Liver (tissue), 9 donors: Measurements from ENCODE around the gene TINAG. TPM values are rescaled to one million over a fixed set of nuclear protein-coding genes. Genes with fewer than 3 reads are reported as not detected.

Experiments
- DNase-seq: peaks from one replicate; pipeline ENCODE4 v3.0.0-alpha.2; 2017; ENCODE audit warnings: low spot score
- H3K27ac ChIP-seq, 2 donors: one replicate each; pipeline ENCODE4 v1.7.0; 2013; ENCODE audit warnings: inconsistent platforms in 2 of 2, low read length in 2 of 2, control low read depth in 1 of 2, low read depth in 1 of 2, mild to moderate bottlenecking in 1 of 2
- H3K27me3 ChIP-seq, 4 donors: one replicate each; pipeline versions ENCODE4 v1.6.1 to v1.7.0; 2013; ENCODE audit warnings: low read length in 3 of 4, inconsistent platforms in 1 of 4, mild to moderate bottlenecking in 1 of 4, moderate library complexity in 1 of 4; ENCODE audit not compliant: control insufficient read depth in 4 of 4, insufficient read depth in 4 of 4
- H3K36me3 ChIP-seq, 4 donors: one replicate each; pipeline versions ENCODE4 v1.6.1 to v1.7.0; 2013; ENCODE audit warnings: low read length in 3 of 4, mild to moderate bottlenecking in 3 of 4, low read depth in 1 of 4, moderate library complexity in 1 of 4; ENCODE audit not compliant: control insufficient read depth in 4 of 4, insufficient read depth in 3 of 4
- H3K4me1 ChIP-seq, 4 donors: one replicate each; pipeline versions ENCODE4 v1.6.1 to v1.7.0; 2013; ENCODE audit warnings: low read length in 3 of 4, mild to moderate bottlenecking in 3 of 4, moderate library complexity in 1 of 4; ENCODE audit not compliant: control insufficient read depth in 4 of 4, insufficient read depth in 4 of 4
- H3K4me3 ChIP-seq, 3 donors: one replicate each; pipeline versions ENCODE4 v1.6.1 to v1.7.0; 2013; ENCODE audit warnings: low read length in 3 of 3, control low read depth in 1 of 3, low read depth in 1 of 3, mild to moderate bottlenecking in 1 of 3
- H3K9ac ChIP-seq, 2 donors: one replicate each; pipeline ENCODE4 v1.7.0; 2013; ENCODE audit warnings: low read length in 2 of 2, mild to moderate bottlenecking in 2 of 2, moderate library complexity in 2 of 2, control low read depth in 1 of 2, low read depth in 1 of 2
- H3K9me3 ChIP-seq, 4 donors: one replicate each; pipeline versions ENCODE4 v1.6.1 to v1.7.0; 2013; ENCODE audit warnings: low read length in 3 of 4; ENCODE audit not compliant: control insufficient read depth in 4 of 4
- CTCF ChIP-seq: fragments of 150-350 bp; IDR thresholded peaks from 2 replicates; pipeline ENCODE4 v1.5.1; 2017; ENCODE audit warnings: improper control_type of control experiment, low read depth, low read length; ENCODE audit not compliant: missing input control
- FOXA1 ChIP-seq: IDR thresholded peaks from 2 replicates; pipeline ENCODE4 v1.6.1; 2016; ENCODE audit warnings: antibody characterized with exemption
- FOXA2 ChIP-seq: IDR thresholded peaks from 2 replicates; pipeline ENCODE4 v1.6.1; 2016; ENCODE audit warnings: antibody characterized with exemption
- GABPA ChIP-seq, 2 donors: IDR thresholded peaks in 1 of 2; conservative IDR thresholded peaks in 1 of 2; 2 replicates each; pipeline ENCODE4 v1.6.1; 2016; ENCODE audit warnings: antibody characterized with exemption in 2 of 2, mild to moderate bottlenecking in 1 of 2, moderate library complexity in 1 of 2
- HNF4A ChIP-seq, 2 donors: conservative IDR thresholded peaks; 2 replicates each; pipeline ENCODE4 v1.6.1; 2016; ENCODE audit warnings: antibody characterized with exemption in 2 of 2, mild to moderate bottlenecking in 2 of 2
- HNF4G ChIP-seq: IDR thresholded peaks from 2 replicates; pipeline ENCODE4 v1.6.1; 2016; ENCODE audit warnings: antibody characterized with exemption
- JUND ChIP-seq, 2 donors: IDR thresholded peaks; 2 replicates each; pipeline ENCODE4 v1.6.1; 2016; ENCODE audit warnings: antibody characterized with exemption in 2 of 2
- NR2F2 ChIP-seq: IDR thresholded peaks from 2 replicates; pipeline ENCODE4 v1.6.1; 2016; ENCODE audit warnings: antibody characterized with exemption
- RAD21 ChIP-seq, 2 donors: IDR thresholded peaks; 2 replicates each; pipeline ENCODE4 v1.6.1; 2016; ENCODE audit warnings: antibody characterized with exemption in 2 of 2, mild to moderate bottlenecking in 2 of 2
- RXRA ChIP-seq, 2 donors: IDR thresholded peaks; 2 replicates each; pipeline ENCODE4 v1.6.1; 2017 to 2018; ENCODE audit warnings: antibody characterized with exemption in 2 of 2, mild to moderate bottlenecking in 1 of 2
- SP1 ChIP-seq: IDR thresholded peaks from 2 replicates; pipeline ENCODE4 v1.6.1; 2018; ENCODE audit warnings: antibody characterized with exemption, mild to moderate bottlenecking
- YY1 ChIP-seq: IDR thresholded peaks from 2 replicates; pipeline ENCODE4 v1.6.1; 2016; ENCODE audit warnings: antibody characterized with exemption, mild to moderate bottlenecking
- ZBTB33 ChIP-seq: IDR thresholded peaks from 2 replicates; pipeline ENCODE4 v1.6.1; 2016; ENCODE audit warnings: antibody characterized with exemption
- WGBS: extraction: QIAGEN DNeasy Blood & Tissue Kit; methylation state at CpG from one replicate; pipeline ENCODE4 v1.1.7; 2013; 5-methylcytosine and 5-hydroxymethylcytosine counted together
- polyA plus RNA-seq, 2 donors: library from polyadenylated mRNA; stranded (reverse) in 1 of 2; unstranded in 1 of 2; fragments of 200-250 nt in 1 of 2; fragments of >200 nt in 1 of 2; fragmentation: Nextera tagmentation in 1 of 2; extraction: Ambion mirVana in 1 of 2; gene quantifications; one replicate each; pipeline versions ENCODE4 v1.2.1 to v1.2.3, GENCODE V29; 2013 to 2015
- total RNA-seq, 2 donors: library from RNA; depleted of rRNA; stranded (reverse); fragments of >200 nt; gene quantifications; one replicate each; pipeline ENCODE4 v1.2.3, GENCODE V29; 2014
- TF ChIP-seq, protein P1 (sequence below): IDR thresholded peaks from 2 replicates; pipeline ENCODE4 v1.6.1; 2016; ENCODE audit warnings: antibody characterized with exemption
- donor health status: healthy.
- donor health status: healthy.
- donor health status: healthy.
- donor health status: healthy.
- donor health status: healthy.

Gene TINAG
- total and polyA plus RNA-seq, 4 donors = not detected

DNA sequence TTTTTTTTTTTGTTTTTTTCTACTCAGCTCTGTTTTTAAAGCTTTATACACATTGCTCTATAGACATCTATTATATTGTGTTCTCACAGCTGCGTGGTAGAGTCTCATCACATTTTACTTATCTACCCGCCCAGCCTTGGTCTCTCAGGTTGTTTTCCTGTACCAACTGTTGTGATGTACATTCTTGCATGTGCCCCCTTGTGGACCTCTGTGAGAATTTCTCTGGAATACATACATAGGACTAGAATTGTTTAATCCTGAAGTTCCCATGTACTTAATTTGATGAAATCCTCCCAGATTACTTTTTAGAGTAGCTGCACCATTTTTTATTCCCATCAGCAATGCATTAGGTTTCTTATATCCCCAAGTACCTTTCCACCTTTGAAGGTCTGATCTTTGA is 40.4 kb upstream of the TINAG start:
- 60% methylated on average over 2 of the region's 2 CpGs for WGBS
- no peak for DNase-seq

GRCh38 chr6:54273214-54273820 is 34.9 kb upstream of the TINAG start:
- no peak for DNase-seq
- TF ChIP-seq HNF4G (no peak), CTCF (no peak), RAD21 (IDR thresholded peaks at IDR 0.05) (no peak), FOXA1 (no peak), SP1 (no peak), JUND (IDR thresholded peaks at IDR 0.05) (no peak), RXRA (IDR thresholded peaks at IDR 0.05) (no peak)
- TF ChIP-seq, protein P1, sequence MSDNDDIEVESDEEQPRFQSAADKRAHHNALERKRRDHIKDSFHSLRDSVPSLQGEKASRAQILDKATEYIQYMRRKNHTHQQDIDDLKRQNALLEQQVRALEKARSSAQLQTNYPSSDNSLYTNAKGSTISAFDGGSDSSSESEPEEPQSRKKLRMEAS = no peak
- H3K9me3 ChIP-seq = no peaks in the 10 kb centered on the region
- H3K27me3 ChIP-seq = no peaks in the 10 kb centered on the region
- no peak overlapping the region for H3K4me3 ChIP-seq
- H3K36me3 ChIP-seq = no peaks in the 10 kb centered on the region
- H3K27ac ChIP-seq = no peak overlapping the region
- 97% methylated on average over 6 of the region's 6 CpGs for WGBS
- no peaks in the 10 kb centered on the region for H3K4me1 ChIP-seq
- no peak overlapping the region for H3K9ac ChIP-seq

More for the DNA sequence above, 40.4 kb upstream of the TINAG start:
- Histone ChIP-seq H3K27ac (no peak overlapping the region), H3K9ac (no peak overlapping the region), H3K9me3 (no peaks in the 10 kb centered on the region), H3K4me3 (no peak overlapping the region), H3K4me1 (no peaks in the 10 kb centered on the region), H3K36me3 (peaks cover 0 to 2% (median 0%) of the 10 kb centered on the region in 4 donors), H3K27me3 (no peaks in the 10 kb centered on the region)
- TF ChIP-seq JUND (IDR thresholded peaks at IDR 0.05) (no peak), CTCF (peak; percentile 56), RAD21 (IDR thresholded peaks at IDR 0.05) (peak; percentile 75 to 89)

DNA sequence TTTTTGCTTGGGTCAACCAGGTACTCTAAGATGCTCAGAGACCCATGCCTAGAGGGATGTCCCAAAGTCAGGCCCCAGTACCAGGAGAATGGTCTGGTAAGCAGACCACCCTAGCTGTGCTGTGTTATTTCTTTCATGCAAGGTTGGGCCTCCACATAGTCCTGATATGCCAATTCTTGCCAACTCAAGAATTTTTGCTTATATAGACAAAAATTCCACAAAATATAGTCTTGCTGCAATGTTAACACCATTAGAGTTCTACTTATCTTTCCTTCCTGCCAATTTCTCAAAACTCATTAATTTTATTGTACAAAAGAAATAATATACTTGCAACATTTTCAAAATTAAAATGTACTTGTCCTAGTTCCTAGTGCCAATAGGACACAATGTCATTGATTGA is 33.9 kb upstream of the TINAG start:
- H3K9me3 ChIP-seq = no peaks in the 10 kb centered on the region
- no peak overlapping the region for H3K4me3 ChIP-seq
- H3K4me1 ChIP-seq = no peaks in the 10 kb centered on the region
- DNase-seq = no peak
- no peak overlapping the region for H3K27ac ChIP-seq
- H3K9ac ChIP-seq = no peak overlapping the region
- TF ChIP-seq JUND (IDR thresholded peaks at IDR 0.05) (no peak), HNF4G (no peak), SP1 (no peak), HNF4A (conservative IDR thresholded peaks at IDR 0.05) (no peak), GABPA (IDR thresholded peaks at IDR 0.05 in 1 of 2, conservative IDR thresholded peaks at IDR 0.05 in 1 of 2) (no peak), FOXA2 (no peak), FOXA1 (no peak), NR2F2 (no peak), CTCF (no peak), ZBTB33 (no peak), YY1 (no peak), RAD21 (IDR thresholded peaks at IDR 0.05) (no peak), RXRA (IDR thresholded peaks at IDR 0.05) (no peak)
- TF ChIP-seq, protein P1 = no peak
- H3K36me3 ChIP-seq = no peaks in the 10 kb centered on the region
- H3K27me3 ChIP-seq = no peaks in the 10 kb centered on the region
